GM18870 (cell line): ENCODE results near the gene MLLT10.
A peak's percentile ranks its signal among the peaks of the same experiment; 100 is the strongest.
"Not testable (repeated sequence)": the region's sequence is repeated elsewhere in the genome, so short reads cannot be mapped to it uniquely, and the experiment has no call there.

Source experiments
- ATAC-seq: cut with Tn5 transposase; IDR thresholded peaks from one replicate; pipeline ENCODE4 v1.9.1; 2021; ENCODE audit warnings: moderate library complexity; ENCODE audit not compliant: unreplicated experiment

Gene MLLT10

DNA sequence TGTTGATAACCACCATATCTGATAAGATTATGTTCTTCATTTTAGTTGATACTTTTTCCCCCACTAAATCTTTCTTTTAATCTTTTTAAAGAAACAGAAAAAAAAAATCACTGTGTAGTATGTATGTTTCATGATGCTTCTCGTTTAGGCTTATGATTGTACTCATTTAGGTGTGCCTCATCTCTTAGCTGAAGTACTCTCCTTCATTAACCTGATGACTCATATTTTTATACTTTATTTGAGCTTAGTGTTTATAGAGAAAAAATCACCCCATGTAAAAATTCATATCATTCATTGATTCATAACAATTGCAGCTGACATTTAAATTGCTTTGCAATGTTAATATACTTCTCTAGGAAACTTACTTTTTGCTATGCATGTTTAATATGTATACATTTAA is 158.9 kb downstream of the MLLT10 start:
- no peak for ATAC-seq

DNA sequence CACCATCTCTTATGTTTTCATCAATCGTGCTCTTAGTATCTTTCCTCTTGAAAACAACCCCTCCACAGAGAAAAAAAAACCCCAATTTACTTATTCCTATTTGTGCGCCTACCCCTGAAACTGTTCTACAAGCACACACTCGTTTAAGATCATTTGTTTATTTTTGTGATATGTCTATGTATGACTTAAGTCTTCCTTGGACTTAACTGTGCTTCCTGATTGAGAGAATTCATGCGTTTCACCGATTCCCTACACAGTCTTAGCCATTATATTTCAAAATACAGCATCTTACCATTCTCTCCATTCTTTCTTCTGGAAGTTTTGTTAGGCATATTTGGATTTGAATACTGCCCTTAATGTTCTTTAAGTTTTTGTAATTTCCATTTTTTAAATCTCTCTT is 159.4 kb downstream of the MLLT10 start:
- ATAC-seq = no peak

DNA sequence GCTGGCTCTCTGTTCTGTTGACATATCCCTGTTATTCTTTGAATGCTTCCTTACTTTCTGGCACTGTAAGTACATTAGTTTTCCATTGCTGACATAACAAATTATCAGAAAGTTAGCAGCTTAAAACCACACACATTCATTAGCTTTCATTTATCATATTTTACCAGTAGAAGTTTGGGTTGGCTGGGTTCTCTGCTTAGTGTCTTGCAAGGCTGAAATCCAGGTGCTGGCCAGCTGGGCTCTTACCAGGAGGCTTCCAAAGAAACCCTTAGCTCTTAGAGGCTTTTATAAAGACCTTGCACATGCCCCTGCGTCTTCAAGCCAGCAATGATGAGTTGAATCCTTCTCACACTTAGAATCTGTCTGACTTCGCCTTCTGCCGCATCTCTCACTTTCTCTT is 160.6 kb downstream of the MLLT10 start:
- no peak for ATAC-seq

DNA sequence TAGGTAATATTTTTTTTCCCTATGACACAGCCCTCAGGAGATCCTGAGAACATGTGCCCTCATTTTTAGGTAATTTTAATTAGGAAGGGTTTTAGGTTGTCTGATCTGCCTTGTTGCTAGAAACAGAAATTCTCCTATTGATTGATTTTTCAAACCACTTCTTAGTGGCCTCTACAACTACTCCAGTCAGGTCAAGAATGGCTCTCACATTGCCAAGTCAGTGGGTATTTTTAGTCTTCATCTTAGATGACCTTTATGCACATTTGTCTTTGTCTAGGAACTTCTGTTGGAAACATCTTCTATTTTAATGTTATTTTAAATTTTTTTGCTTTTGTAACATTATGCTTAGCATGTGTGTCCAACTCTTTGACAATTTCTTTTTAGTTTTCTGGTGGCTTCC is 162.3 kb downstream of the MLLT10 start:
- ATAC-seq = no peak

DNA sequence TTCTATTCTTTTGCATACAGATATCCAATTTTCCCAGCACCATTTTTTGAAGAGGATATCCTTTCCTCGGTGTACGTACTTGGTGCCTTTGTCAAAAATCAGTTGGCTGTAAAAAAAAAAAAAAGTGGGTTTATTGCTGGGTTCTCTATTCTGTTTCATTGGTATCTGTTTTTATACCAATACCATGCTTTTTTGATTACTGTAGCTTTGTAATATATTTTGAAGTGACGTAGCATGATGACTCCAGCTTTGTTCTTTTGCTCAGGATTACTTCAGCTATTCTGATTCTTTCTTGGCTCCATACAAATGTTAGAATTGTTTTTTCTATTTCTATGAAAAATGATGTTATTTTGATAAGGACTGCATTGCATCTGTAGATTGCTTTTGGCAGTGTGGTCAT is 165.5 kb downstream of the MLLT10 start:
- ATAC-seq = no peak

- ATAC-seq = no peak
Measured at GRCh38 chr10:21700474-21700873, 166.4 kb downstream of the MLLT10 start.

- peak; percentile 79 for ATAC-seq
Measured at GRCh38 chr10:21702633-21703111, 168.6 kb downstream of the MLLT10 start.

GRCh38 chr10:21705142-21705827 is 171.3 kb downstream of the MLLT10 start:
- ATAC-seq = no peak

GRCh38 chr10:21705828-21706176 is 171.8 kb downstream of the MLLT10 start:
- no peak for ATAC-seq

DNA sequence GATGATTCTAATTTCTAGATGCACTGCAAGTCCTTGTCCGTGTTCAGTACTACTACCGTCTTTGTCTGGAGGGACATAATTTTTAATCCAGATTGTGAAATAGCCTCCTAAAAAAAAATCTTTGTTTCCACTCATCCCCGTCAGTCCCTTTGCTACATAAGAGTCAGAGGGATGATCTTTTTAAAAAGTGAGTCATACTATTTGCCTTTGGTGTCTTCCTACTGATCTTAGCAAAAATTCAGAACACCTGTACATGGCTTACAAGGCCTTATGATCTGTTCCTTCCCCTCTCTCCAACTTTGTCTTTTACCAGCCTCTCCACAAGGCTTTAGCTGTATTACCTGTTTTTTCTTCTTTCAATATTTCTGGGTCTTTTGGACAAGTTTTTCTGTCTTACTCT is 173.5 kb downstream of the MLLT10 start:
- ATAC-seq = no peak

- ATAC-seq = no peak
Measured at GRCh38 chr10:21712975-21713374, 178.9 kb downstream of the MLLT10 start.

DNA sequence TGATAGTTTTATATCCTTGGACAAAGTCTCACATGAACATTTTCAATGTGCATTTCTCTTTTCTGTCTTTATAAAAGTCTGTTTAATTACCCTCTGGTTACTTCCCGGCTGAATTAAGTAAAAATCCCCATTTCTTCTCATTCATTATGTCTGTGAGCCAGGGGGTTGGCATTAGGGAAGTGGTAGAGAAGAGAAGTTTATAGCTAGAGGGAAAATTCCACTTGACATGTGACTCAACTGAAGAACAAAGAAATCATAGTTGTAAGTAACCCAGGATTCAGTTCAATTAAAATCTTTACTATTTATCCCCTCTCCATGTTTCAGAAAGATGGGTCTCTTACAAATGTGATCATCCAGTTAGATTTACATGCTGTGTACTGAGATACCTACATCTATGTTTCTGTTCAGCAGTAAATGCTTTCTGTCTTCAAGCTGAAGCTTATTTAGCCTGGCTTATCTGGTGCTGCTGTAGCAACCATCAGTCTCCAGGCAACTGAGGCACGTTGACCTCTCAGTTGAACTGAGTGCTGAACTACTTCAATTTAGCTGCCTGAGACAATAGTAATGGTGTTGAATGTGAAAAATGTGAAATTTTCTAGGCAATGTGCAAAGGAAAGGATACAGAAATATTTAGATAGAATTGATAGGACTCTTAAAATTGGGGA is 181.6 kb downstream of the MLLT10 start:
- ATAC-seq = no peak

GRCh38 chr10:21717437-21718054 is 183.5 kb downstream of the MLLT10 start:
- not testable (repeated sequence) for ATAC-seq

- ATAC-seq = no peak
Measured at GRCh38 chr10:21719502-21719901, 185.5 kb downstream of the MLLT10 start.

DNA sequence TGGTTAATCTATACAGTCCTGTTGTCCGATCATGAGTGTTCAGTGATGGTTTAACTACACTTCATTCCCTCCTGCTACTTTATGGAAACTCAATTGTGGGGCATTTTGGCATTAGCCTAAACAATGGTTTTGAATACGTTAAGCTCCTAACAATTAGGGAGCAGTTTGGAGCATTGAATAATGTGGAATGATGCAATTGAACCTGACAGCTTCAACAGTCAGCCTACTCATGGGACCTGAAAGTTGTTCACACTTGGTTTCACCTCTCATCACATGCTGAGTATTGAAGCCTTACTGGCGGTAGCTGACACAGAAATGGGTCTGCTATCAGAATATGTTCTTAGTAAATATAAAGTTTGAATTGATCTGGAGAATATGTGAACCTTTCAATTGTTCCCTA is 186.1 kb downstream of the MLLT10 start:
- no peak for ATAC-seq

GRCh38 chr10:21721000-21721665 is 187.1 kb downstream of the MLLT10 start:
- no peak for ATAC-seq

- ATAC-seq = no peak
Measured at GRCh38 chr10:21722209-21722608, 188.2 kb downstream of the MLLT10 start.

DNA sequence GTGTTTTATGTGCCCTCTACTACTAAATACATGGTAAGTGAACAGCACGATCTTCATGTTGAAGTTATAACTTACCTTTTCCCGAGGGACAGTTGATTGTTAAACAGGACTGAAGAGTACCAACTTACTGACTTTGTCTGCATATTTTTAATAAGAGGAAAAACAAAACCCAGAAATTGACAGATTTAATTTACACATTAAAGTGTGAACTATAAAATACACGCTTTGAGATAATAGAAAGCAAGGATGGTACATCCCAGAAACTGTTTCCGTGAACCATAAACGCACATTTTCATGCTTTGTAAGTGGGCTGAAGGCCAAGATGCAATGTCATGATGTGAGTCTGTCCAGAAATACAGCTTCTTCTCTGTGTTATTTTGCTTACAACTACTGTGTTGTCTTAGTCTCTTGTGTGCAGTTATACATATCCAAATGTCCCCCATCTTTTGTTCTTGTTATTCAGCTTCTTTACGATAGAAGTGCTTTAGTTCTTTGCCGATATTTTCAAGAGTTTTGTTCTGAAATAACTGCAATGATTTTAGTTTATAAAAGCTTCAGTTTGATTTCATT is 190.1 kb downstream of the MLLT10 start:
- no peak for ATAC-seq

GRCh38 chr10:21724687-21725367 is 190.8 kb downstream of the MLLT10 start:
- peak; percentile 93 for ATAC-seq

DNA sequence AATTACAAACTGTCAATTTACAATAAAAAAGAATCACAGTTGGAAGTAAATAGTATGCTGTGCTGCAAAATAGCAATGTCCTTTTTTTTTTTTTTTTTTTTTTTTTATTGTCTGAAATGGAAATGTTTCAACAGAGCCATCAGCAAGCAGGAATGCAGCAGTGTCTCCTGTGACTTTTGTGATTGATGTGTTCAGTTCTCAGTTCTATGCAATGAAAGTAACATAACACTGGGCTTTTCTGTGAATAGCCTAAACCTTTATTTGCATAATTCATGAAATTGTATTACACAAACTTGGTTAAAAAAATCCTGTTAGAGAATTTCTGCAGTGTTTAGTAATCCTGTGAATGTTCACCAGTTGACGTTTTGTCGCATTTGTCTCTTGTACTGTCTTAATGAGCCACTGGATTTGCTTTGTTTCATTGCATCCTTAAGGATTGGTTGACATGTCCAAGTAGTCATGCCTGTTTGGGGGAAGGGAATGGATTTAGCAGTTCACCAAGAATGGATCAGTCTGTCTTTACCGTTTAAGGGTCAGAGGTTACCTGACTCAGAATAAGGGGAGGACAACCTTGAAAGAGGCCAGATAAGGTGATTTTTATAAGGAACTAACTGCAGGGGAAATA is 192.7 kb downstream of the MLLT10 start:
- no peak for ATAC-seq
